HepG2 (cell line): ENCODE measurements around the gene KCTD19. TPM values are rescaled to one million over a fixed set of nuclear protein-coding genes. Genes with fewer than 3 reads are reported as not detected.

Experiments
- ERF ChIP-seq: IDR thresholded peaks from 2 replicates; pipeline ENCODE4 v1.6.1; 2018; ENCODE audit warnings: missing biosample characterization, missing genetic modification reagents
- ETS1 ChIP-seq: sonication (generic); formaldehyde crosslinking; IDR thresholded peaks from 2 replicates; pipeline ENCODE4 v1.4.0; 2020; ENCODE audit warnings: missing genetic modification reagents
- FIP1L1 ChIP-seq: fragments of 200-400 bp; formaldehyde crosslinking; IDR thresholded peaks from 2 replicates; pipeline ENCODE4 v1.6.1; 2018; ENCODE audit warnings: low read depth, mild to moderate bottlenecking, low read length, moderate library complexity, borderline replicate concordance; ENCODE audit not compliant: insufficient read depth
- KDM4B ChIP-seq: sonication (generic); formaldehyde crosslinking; IDR thresholded peaks from 2 replicates; pipeline ENCODE4 v1.4.0; 2020; ENCODE audit warnings: missing genetic modification reagents
- KMT2B ChIP-seq: IDR thresholded peaks from 2 replicates; pipeline ENCODE4 v1.6.1; 2016; ENCODE audit warnings: missing genetic modification reagents, missing compliant biosample characterization
- MXD1 ChIP-seq: sonication (generic); formaldehyde crosslinking; IDR thresholded peaks from 2 replicates; pipeline ENCODE4 v1.4.0; 2020; ENCODE audit warnings: mild to moderate bottlenecking, missing genetic modification reagents
- MXD3 ChIP-seq: IDR thresholded peaks from 2 replicates; pipeline ENCODE4 v1.6.1; 2016; ENCODE audit warnings: mild to moderate bottlenecking, missing biosample characterization, missing genetic modification reagents
- PCBP2 ChIP-seq: fragments of 200-400 bp; formaldehyde crosslinking; optimal IDR thresholded peaks from 2 replicates; pipeline ENCODE3; 2018; ENCODE audit warnings: low read length, low read depth; ENCODE audit not compliant: poor library complexity, severe bottlenecking
- ZBTB7B ChIP-seq: sonication (generic); formaldehyde crosslinking; IDR thresholded peaks from 2 replicates; pipeline ENCODE4 v1.4.0; 2020; ENCODE audit warnings: missing genetic modification reagents
- ZFX ChIP-seq: sonication (generic); formaldehyde crosslinking; IDR thresholded peaks from 2 replicates; pipeline ENCODE4 v1.4.0; 2020; ENCODE audit warnings: mild to moderate bottlenecking, low read depth, missing genetic modification reagents, moderate library complexity
- ZNF34 ChIP-seq: sonication (generic); formaldehyde crosslinking; IDR thresholded peaks from 2 replicates; pipeline ENCODE4 v1.4.0; 2020; ENCODE audit warnings: mild to moderate bottlenecking, missing genetic modification reagents, borderline replicate concordance
- ZNF407 ChIP-seq: sonication (generic); formaldehyde crosslinking; IDR thresholded peaks from one replicate; pipeline ENCODE4 v1.5.1; 2020; ENCODE audit warnings: mild to moderate bottlenecking, missing genetic modification reagents; ENCODE audit errors: not compliant biosample characterization
- ZNF546 ChIP-seq: sonication (generic); formaldehyde crosslinking; conservative IDR thresholded peaks from 2 replicates; pipeline ENCODE4 v1.8.1; 2023; ENCODE audit warnings: mild to moderate bottlenecking, missing genetic modification reagents
- ZNF576 ChIP-seq: sonication (generic); formaldehyde crosslinking; IDR thresholded peaks from 2 replicates; pipeline ENCODE4 v1.4.0; 2020; ENCODE audit warnings: mild to moderate bottlenecking, missing genetic modification reagents
- ZNF577 ChIP-seq: sonication (generic); formaldehyde crosslinking; IDR thresholded peaks from 2 replicates; pipeline ENCODE4 v1.4.0; 2020; ENCODE audit warnings: mild to moderate bottlenecking, low read depth, missing genetic modification reagents, borderline replicate concordance
- ZNF792 ChIP-seq: IDR thresholded peaks from 2 replicates; pipeline ENCODE4 v1.6.1; 2016
- polyA plus RNA-seq, 8 experiments: library from polyadenylated mRNA; depleted of rRNA in 3 of 8; stranded (reverse) in 7 of 8; unstranded in 1 of 8; fragments of >200 nt; fragmentation: Illumina TruSeq in 4 of 8; extraction: Trizol in 4 of 8; gene quantifications; 2 replicates each; pipeline versions ENCODE4 v1.2.1 to v1.2.3, GENCODE V29; 2011 to 2016; ENCODE audit warnings: low read depth in 4 of 8, missing spikeins in 1 of 8, mixed read lengths in 1 of 8; ENCODE audit not compliant: insufficient read depth in 1 of 8
- total RNA-seq, 5 experiments: library from RNA; depleted of rRNA; stranded (reverse); fragments of >200 nt; fragmentation: Illumina TruSeq; extraction: Trizol; gene quantifications; 2 replicates each; pipeline ENCODE4 v1.2.3, GENCODE V29; 2016; ENCODE audit warnings: low read depth in 1 of 5

KCTD19 gene
- total and polyA plus RNA-seq, 2 of the 13 experiments (the other 11 are each of a cell fraction or from before 2014, with no cell fraction given): not detected

GRCh38 chr16:67248401-67249177 is 78.0 kb downstream of the KCTD19 start, which contains the start of gene SLC9A5 (continued):
- peak; percentile 80; the same call in 1 of the 2 replicates for TF ChIP-seq ZNF546
- no peak for TF ChIP-seq ZNF577 (CRISPR knock-in tag)
- no peak for TF ChIP-seq ZNF34 (CRISPR knock-in tag)
- TF ChIP-seq ERF: no peak
- TF ChIP-seq ZNF407: no peak
- peak; percentile 27; the same call in 1 of the 2 replicates for TF ChIP-seq ZFX
- TF ChIP-seq ETS1 (CRISPR knock-in tag): no peak
- no peak for TF ChIP-seq MXD3
- no peak for TF ChIP-seq FIP1L1
- TF ChIP-seq ZBTB7B (CRISPR knock-in tag): 0 out of 2 replicates have a peak, but pooled peaks have one; percentile 4
- TF ChIP-seq MXD1 (CRISPR knock-in tag): 0 out of 2 replicates have a peak, but pooled peaks have one; percentile 35
- TF ChIP-seq KDM4B (CRISPR knock-in tag): no peak
- TF ChIP-seq ZNF576 (CRISPR knock-in tag): no peak
- TF ChIP-seq PCBP2: no peak
- no peak for TF ChIP-seq ZNF792
- TF ChIP-seq KMT2B (CRISPR knock-in tag): no peak
